Pancreas (tissue), 10 donors: Measurements from ENCODE around the gene DCTPP1. TPM values are rescaled to one million over a fixed set of nuclear protein-coding genes. Genes with fewer than 3 reads are reported as not detected.
"Not testable (repeated sequence)": the region's sequence is repeated elsewhere in the genome, so short reads cannot be mapped to it uniquely, and the experiment has no call there.

Source experiments
- ATAC-seq, 4 donors: fragments of 200-7000 bp; cut with Tn5 transposase; one replicate each; pipeline versions ENCODE4 v1.8.0 to v1.9.1; 2020; ENCODE audit warnings: mild to moderate bottlenecking in 4 of 4, moderate library complexity in 4 of 4
- DNase-seq, 6 donors: peaks; one replicate each; pipeline ENCODE4 v3.0.0-alpha.2; 2020
- FAIRE-seq: peaks from 2 replicates; lab custom pipeline; 2012; peaks lifted over from hg19 to GRCh38; lab: Jason Lieb, UNC
- H3K27ac ChIP-seq, 4 donors: fragments of 200-600 bp; sonication (generic); 1 replicate in 3 of 4; 2 replicates in 1 of 4; pipeline versions ENCODE4 v1.5.0 to v1.8.0; 2020
- H3K27me3 ChIP-seq, 4 donors: fragments of 200-600 bp; one replicate each; pipeline ENCODE4 v1.8.0; 2021
- H3K36me3 ChIP-seq, 3 donors: fragments of 200-600 bp; sonication (generic) in 1 of 3; one replicate each; pipeline versions ENCODE4 v1.5.0 to v1.8.0; 2020 to 2021
- H3K4me1 ChIP-seq, 3 donors: fragments of 200-600 bp; one replicate each; pipeline ENCODE4 v1.8.0; 2021
- H3K4me3 ChIP-seq, 4 donors: fragments of 200-600 bp; sonication (generic) in 2 of 4; one replicate each; pipeline versions ENCODE4 v1.5.0 to v1.8.0; 2020 to 2021
- H3K9me3 ChIP-seq, 4 donors: fragments of 200-600 bp; one replicate each; pipeline ENCODE4 v1.8.0; 2021
- CTCF ChIP-seq, 4 donors: fragments of 200-600 bp; sonication (generic) in 3 of 4; IDR thresholded peaks; one replicate each; pipeline versions ENCODE4 v1.5.0 to v1.8.0; 2021; ENCODE audit warnings: antibody characterized with exemption in 4 of 4
- WGBS, 2 donors: extraction: QIAGEN DNeasy Blood & Tissue Kit; methylation state at CpG; one replicate each; pipeline ENCODE4 v1.1.7; 2013; 5-methylcytosine and 5-hydroxymethylcytosine counted together
- intact Hi-C, 3 donors: fragments of 100-400 bp; cut with DNase I; formaldehyde crosslinking; loops; one replicate each; pipeline versions ENCODE4 v1.11.1 to v1.14.2; 2022
- polyA plus RNA-seq, 2 donors: library from polyadenylated mRNA; stranded (reverse); fragments of 200-250 nt; gene quantifications; one replicate each; pipeline ENCODE4 v1.2.3, GENCODE V29; 2013
- total RNA-seq, 6 donors: library from RNA; stranded (reverse); fragmentation: NEBNext Ultra II Directional in 4 of 6; extraction: Animal tissue kit (Norgen Biotek cat#: 25700) in 4 of 6; gene quantifications; one replicate each; pipeline versions ENCODE4 v1.2.1 to v1.2.4, GENCODE V29; 2021 to 2023
- donor health status: healthy with polysubstance abuse.
- donor health status: DM: no; HTN: no; CAD: no; lungs with moderate emphysema.
- donor health status: DM: no; HTN: no; CAD: no.
- donor health status: control.
- donor health status: control.
- donor health status: Bipolar disorder and iron deficiency.
- donor health status: DM: yes; HTN: yes; CAD: no.
- donor health status: DM: no; HTN: no; CAD: no.
- donor health status: DM: no; HTN: no; CAD: no.
- donor health status: DM: yes; HTN: yes; CAD: no.

The DCTPP1 gene
- total and polyA plus RNA-seq, 8 donors = 12.2 to 20.7 (median 16.3) TPM

DNA sequence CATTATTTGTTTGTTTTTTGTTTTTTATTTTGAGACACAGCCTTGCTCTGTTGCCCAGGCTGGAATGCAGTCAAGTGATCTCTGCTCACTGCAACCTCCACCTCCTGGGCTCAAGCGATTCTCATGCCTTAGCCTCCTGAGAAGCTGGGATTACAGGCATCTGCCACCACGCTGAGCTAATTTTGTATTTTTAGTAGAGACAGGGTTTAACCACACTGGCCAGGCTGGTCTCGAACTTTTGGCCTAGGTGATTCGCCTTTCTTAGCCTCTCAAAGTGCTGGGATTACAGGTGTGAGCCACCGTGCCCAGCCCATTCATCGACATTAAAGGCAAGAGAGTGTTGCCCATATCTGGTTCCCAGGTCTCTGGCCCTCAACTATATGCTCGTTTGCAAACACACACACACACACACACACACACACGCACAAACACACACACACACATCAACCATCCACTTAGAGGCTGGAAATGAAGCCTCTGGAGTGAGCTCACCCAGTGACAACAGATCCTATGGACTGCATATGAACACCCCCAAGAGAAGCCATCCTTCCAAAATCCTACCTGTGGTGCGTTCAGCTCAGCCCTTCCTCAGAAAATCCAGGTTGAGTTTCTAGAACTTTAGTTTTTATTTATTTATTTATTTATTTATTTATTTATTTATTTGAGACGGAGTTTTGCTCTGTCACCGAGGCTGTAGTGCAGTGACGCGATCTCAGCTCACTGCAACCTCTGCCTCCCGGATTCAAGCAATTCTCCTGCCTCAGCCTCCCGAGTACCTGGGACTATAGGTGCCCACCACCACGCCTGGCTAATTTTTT, 28.1 kb upstream of the DCTPP1 start:
- WGBS, 2 donors = 87 to 90% methylated on average over 16 of the region's 16 CpGs
- intact Hi-C loops = loop anchor here in 1 of 3 donors (10.0 kb wide), 1 partner anchor 57 kb away; no protein-coding TSS in a partner anchor
- no peak for TF ChIP-seq CTCF (IDR thresholded peaks at IDR 0.05)
- ATAC-seq (no peak), DNase-seq (no peak), FAIRE-seq (no peak)
- no peaks in the 10 kb centered on the region for H3K4me1 ChIP-seq
- H3K9me3 ChIP-seq = no peaks in the 10 kb centered on the region
- no peak overlapping the region for H3K4me3 ChIP-seq
- no peaks in the 10 kb centered on the region for H3K27me3 ChIP-seq
- H3K36me3 ChIP-seq = no peaks in the 10 kb centered on the region
- no peak overlapping the region for H3K27ac ChIP-seq

GRCh38 chr16:30457256-30457655, 27.4 kb upstream of the DCTPP1 start:
- H3K9me3 ChIP-seq = no peaks in the 10 kb centered on the region
- no peak for TF ChIP-seq CTCF (IDR thresholded peaks at IDR 0.05)
- H3K4me1 ChIP-seq = no peaks in the 10 kb centered on the region
- H3K27ac ChIP-seq = no peak overlapping the region
- WGBS, 2 donors = 95 to 96% methylated on average over 1 of the region's 1 CpG
- FAIRE-seq = no peak
- ATAC-seq = no peak
- no peak overlapping the region for H3K4me3 ChIP-seq
- H3K36me3 ChIP-seq = no peaks in the 10 kb centered on the region
- intact Hi-C loops = loop anchor here in 1 of 3 donors (10.0 kb wide), 1 partner anchor 58 kb away; no protein-coding TSS in a partner anchor
- H3K27me3 ChIP-seq = no peaks in the 10 kb centered on the region
- no peak for DNase-seq

DNA sequence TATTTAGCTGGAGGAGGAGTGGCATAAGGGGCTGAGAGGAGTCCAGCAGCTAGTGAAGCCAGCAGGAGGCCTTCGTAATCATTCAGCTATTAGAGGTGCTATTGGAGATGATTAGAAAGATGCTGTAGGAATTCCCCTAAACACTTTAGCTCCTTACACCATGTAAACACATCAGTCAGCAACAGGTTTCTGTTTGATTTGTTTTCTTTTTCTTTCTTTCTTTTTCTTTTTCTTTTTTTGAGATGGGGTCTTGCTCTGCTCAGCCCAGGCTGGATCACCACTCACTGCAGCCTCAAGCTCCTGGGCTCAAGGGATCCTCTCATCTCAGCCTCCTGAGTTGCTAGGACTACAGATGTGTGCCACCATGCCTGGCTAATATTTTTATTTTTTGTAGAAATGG, 26.5 kb upstream of the DCTPP1 start:
- no peaks in the 10 kb centered on the region for H3K4me1 ChIP-seq
- intact Hi-C loops = loop anchor here in 1 of 3 donors (10.0 kb wide), 1 partner anchor 58 kb away; no protein-coding TSS in a partner anchor
- no peak overlapping the region for H3K27ac ChIP-seq
- no peaks in the 10 kb centered on the region for H3K36me3 ChIP-seq
- TF ChIP-seq CTCF (IDR thresholded peaks at IDR 0.05) = no peak
- DNase-seq (no peak), FAIRE-seq (no peak), ATAC-seq (no peak)
- no peaks in the 10 kb centered on the region for H3K27me3 ChIP-seq
- H3K4me3 ChIP-seq = no peak overlapping the region
- 84 to 96% methylated on average over 1 of the region's 1 CpG for WGBS, 2 donors
- no peaks in the 10 kb centered on the region for H3K9me3 ChIP-seq

DNA sequence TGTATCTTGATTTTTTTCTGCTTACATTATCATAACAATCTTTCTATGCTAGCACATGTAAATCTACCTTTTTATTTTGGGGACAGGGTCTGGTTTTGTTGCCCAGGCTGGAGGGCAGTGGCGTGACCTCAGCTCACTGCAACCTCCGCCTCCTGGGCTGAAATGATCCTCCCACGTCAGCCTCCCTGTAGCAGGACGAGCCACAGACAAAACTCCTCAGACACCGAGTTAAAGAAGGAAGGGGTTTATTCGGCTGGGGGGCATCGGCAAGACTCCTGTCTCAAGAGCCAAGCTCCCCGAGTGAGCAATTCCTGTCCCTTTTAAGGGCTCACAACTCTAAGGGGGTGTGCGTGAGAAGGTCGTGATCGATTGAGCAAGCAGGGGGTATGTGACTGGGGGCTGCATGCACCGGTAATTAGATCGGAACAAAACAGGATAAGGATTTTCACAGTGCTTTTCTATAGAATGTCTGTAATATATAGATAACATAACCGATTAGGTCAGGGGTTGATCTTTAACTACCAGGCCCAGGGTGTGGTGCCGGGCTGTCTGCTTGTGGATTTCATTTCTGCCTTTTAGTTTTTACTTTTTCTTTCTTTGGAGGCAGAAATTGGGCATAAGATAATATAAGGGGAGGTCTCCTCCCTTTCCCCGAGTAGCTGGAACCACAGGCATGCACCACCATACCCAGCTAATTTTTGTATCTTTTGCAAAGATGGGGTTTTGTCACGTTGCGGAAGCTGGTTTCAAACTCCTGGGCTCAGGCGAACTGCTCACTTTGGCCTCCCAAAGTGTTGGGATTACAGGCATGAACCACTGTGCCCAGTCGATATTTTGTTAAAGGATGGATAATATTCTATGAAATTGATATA, 23.1 kb upstream of the DCTPP1 start:
- FAIRE-seq, ATAC-seq, DNase-seq, H3K4me1 ChIP-seq, H3K27me3 ChIP-seq, H3K4me3 ChIP-seq, H3K36me3 ChIP-seq, H3K27ac ChIP-seq, H3K9me3 ChIP-seq: not testable (repeated sequence)
- intact Hi-C loops = loop anchor here in 1 of 3 donors (10.0 kb wide), 1 partner anchor 62 kb away; no protein-coding TSS in a partner anchor
- 66 to 74% methylated on average over 20 of the region's 20 CpGs for WGBS, 2 donors

DNA sequence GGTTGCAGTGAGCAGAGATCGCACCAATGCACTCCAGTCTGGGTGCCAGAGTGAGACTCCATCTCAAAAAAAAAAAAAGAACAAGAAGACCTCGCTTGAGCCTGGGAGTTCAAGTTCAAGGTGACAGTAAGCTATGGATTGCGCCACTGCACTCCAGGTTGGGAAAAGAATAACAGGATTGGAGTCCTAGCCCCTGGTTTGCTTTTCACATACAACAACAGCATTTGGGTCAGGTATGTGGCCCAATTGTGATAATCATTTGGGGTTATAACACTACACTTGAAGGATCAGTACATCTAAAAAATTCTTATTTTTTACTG, 19.2 kb upstream of the DCTPP1 start:
- ATAC-seq = no peak

More for the DNA sequence above, 19.2 kb upstream of the DCTPP1 start:
- H3K27me3 ChIP-seq = no peaks in the 10 kb centered on the region
- H3K27ac ChIP-seq = no peak overlapping the region
- DNase-seq (no peak), FAIRE-seq (no peak)
- intact Hi-C loops = loop anchor here in 1 of 3 donors (10.0 kb wide), 1 partner anchor 176 kb away; no protein-coding TSS in a partner anchor
- WGBS, 2 donors = 90% methylated on average over 3 of the region's 3 CpGs
- no peak overlapping the region for H3K4me3 ChIP-seq
- no peaks in the 10 kb centered on the region for H3K9me3 ChIP-seq
- peaks cover 16 to 36% (median 25%) of the 10 kb centered on the region in 3 donors for H3K4me1 ChIP-seq
- no peaks in the 10 kb centered on the region for H3K36me3 ChIP-seq
- TF ChIP-seq CTCF (IDR thresholded peaks at IDR 0.05) = no peak
